ENCODE data around the gene KCNIP1.

KCNIP1 gene

DNA sequence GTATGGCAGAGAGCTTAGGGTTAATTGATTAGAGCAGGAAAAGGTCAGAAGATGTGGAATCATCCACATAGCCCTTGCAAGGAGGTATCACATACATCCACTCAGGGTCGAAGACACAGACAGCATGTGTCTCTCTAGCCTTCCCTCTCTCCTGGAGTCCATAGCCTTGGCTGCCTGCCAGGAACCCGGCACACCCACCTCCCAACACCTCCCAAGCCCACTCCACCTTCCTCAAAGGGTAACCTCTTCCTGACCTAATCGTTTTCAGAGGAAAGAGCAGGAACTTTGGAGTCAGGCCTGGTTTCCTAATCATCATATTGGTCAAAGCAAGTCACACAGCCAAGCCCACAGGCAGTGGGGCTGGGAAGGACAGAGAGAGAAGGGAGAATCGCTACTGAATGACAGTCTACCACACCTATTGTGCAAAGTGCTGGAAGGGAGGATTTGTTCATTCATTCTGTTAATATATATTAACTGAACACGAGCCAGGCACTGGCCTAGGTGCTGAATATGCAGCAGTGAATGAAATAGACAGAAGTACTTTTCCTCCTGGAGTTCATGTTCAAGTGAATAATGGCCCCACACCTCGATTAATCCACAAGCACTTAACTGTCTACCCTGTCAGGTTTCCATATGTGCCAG, 107.8 kb downstream of the KCNIP1 start:
- TF ChIP-seq, protein P1, sequence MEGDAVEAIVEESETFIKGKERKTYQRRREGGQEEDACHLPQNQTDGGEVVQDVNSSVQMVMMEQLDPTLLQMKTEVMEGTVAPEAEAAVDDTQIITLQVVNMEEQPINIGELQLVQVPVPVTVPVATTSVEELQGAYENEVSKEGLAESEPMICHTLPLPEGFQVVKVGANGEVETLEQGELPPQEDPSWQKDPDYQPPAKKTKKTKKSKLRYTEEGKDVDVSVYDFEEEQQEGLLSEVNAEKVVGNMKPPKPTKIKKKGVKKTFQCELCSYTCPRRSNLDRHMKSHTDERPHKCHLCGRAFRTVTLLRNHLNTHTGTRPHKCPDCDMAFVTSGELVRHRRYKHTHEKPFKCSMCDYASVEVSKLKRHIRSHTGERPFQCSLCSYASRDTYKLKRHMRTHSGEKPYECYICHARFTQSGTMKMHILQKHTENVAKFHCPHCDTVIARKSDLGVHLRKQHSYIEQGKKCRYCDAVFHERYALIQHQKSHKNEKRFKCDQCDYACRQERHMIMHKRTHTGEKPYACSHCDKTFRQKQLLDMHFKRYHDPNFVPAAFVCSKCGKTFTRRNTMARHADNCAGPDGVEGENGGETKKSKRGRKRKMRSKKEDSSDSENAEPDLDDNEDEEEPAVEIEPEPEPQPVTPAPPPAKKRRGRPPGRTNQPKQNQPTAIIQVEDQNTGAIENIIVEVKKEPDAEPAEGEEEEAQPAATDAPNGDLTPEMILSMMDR (IDR thresholded peaks at IDR 0.05; ENCODE audit: control extremely low read depth, extremely low read depth, low read depth, missing control alignments), result no peak
- no peak for DNase-seq (ENCODE audit: extremely low spot score)
- ChIA-PET CTCF (interaction anchor here (1.0 to 1.4 kb wide), 2 partner anchors 9 to 27 kb away, joined by 4 read pairs; no protein-coding TSS in a partner anchor), POLR2A (no interaction called here)

DNA sequence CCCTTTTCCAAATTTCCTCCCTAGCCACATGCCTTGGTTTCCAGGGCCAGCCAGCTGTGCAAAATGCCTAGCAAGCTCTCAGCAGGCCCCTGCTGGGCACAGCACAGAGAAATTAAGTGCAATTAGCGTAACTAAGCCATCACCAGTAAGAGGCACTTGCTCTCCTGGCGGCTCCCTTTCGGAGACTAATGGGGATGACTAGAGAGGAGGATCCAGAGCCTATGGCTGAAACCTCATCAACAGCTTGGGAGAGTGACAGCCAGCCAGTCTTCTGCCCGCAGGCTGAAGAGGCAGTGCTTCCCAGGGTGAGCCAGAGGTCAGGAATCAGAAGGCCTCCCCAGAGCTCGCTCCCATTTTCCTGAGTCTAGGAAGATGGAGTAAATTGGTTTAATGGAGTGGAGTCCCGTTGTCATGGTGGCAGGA, 108.4 kb downstream of the KCNIP1 start:
- CTCF ChIA-PET, result interaction anchor here (1.0 to 1.4 kb wide), 2 partner anchors 9 to 26 kb away, joined by 4 read pairs; no protein-coding TSS in a partner anchor

DNA sequence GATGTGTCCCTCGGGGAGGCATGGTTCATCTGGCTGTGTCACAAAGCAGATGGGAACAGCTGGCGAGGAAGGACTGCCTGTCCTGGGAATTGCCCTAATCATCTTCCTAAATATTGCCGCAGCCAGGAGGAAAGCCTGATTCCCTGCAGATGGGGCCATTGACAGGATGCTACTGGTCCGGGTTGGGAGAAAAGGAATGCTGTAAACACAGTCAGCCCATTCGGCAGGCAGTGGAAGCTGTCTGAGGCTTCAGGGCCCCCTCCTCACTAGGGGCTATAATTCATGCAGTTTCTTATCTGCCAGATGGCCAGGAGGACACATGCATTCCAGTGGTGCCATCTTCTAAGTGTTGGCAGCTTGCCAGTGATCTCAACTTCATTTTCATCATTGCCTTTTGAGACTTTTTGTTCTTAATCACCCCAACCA, 110.3 kb downstream of the KCNIP1 start:
- TF ChIP-seq, protein P1 (IDR thresholded peaks at IDR 0.05; ENCODE audit: control extremely low read depth, extremely low read depth, low read depth, missing control alignments), result no peak
- ChIA-PET POLR2A (no interaction called here), CTCF (interaction anchor here (0.8 to 2.5 kb wide), 5 partner anchors 9 to 179 kb away, joined by 3 to 7 read pairs (median 4); no protein-coding TSS in a partner anchor)
- no peak for DNase-seq (ENCODE audit: extremely low spot score)

More for the DNA sequence above, 108.4 kb downstream of the KCNIP1 start:
- POLR2A ChIA-PET, result no interaction called here
- DNase-seq (ENCODE audit: extremely low spot score), result no peak
- TF ChIP-seq, protein P1 (IDR thresholded peaks at IDR 0.05; ENCODE audit: control extremely low read depth, extremely low read depth, low read depth, missing control alignments), result no peak

DNA sequence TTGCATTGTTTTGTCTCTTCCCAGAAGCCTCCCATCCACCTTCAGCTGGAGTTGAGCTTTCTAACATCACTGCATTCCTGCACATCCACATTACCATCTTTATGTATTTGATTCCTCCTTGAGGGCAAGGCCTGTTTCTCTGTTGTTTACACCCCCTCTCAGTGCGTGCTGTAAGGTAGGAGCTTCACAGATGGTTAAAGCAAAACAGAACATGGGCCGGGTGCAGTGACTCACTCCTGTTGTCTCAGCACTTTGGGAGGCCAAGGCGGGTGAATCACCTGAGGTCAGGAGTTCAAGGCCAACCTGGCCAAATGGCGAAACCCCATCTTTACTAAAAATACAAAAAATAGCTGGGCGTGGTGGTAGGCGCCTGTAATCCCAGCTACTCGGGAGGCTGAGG, 110.9 kb downstream of the KCNIP1 start:
- TF ChIP-seq, protein P1 (IDR thresholded peaks at IDR 0.05; ENCODE audit: control extremely low read depth, extremely low read depth, low read depth, missing control alignments), result no peak
- ChIA-PET POLR2A (no interaction called here), CTCF (interaction anchor here (0.7 to 2.5 kb wide), 8 partner anchors 10 to 188 kb away, joined by 3 to 7 read pairs (median 4); no protein-coding TSS in a partner anchor)
- DNase-seq (ENCODE audit: extremely low spot score), result no peak

DNA sequence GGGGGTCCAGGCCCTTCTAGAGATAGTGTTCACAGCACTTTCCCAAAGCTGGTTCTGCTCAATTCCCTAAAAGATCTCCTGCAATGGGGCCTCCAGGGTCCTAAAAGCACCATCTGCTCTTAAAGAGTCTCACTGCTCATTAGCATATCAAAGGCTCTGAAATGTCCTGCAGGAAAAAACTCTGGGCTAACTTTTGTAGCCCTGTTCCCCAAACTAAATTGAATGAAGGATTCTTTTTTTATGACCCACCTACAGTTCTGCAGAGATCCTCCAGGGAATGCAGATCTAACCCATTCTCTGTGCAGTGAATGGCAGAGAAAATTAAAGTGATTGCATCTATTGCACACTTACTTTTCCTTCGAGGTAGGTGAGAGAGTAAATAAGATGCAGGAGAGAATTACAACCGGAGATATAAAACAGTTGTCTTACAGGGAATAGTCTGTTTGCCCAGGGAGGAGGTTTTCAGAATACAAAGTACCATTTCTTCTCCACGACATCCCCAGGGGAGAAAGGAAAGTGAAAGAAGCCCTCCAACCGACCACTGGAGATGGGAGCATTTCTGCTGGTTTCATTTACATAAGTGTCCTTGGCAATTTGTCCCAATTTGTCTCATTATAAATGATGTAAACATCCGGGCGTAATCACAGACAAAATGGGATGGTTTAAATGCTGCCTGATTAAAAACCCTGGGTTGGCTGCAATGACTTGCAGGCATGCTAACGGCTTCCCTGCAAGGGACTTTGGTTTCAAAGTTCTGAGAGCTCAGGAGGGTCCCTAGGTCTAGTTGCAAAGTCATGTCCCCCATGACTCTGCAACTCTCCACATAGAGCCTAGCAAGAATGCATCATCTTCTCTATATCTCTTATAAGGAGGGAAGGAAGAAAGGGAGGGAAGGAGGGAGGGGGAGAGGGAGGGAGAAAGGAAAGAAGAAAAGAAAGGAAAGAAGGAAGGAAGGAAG, 114.0 kb downstream of the KCNIP1 start:
- POLR2A ChIA-PET, result no interaction called here
- CTCF ChIA-PET, result no interaction called here
- TF ChIP-seq, protein P1 (IDR thresholded peaks at IDR 0.05; ENCODE audit: control extremely low read depth, extremely low read depth, low read depth, missing control alignments), result no peak
- no peak for DNase-seq (ENCODE audit: extremely low spot score)

DNA sequence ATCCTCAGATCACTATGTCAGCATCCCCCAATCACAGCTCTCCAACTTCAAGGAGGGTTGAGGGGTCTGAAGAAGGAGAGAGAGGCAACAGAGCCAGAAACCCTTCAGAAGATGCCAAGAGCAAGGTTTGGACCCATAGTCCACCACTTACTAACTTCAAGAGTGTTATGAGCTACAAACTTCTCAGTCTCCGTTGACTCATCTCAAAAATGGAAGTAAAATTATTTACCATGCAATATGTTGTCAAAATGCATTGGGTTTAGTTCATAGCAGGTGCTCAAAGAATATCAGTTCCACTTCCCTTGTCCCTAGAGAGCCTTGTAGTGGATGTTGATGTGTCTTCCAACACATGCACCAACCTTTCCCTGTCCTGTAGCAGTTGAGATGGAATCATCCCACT, 116.0 kb downstream of the KCNIP1 start:
- TF ChIP-seq, protein P1 (IDR thresholded peaks at IDR 0.05; ENCODE audit: control extremely low read depth, extremely low read depth, low read depth, missing control alignments), result no peak
- CTCF ChIA-PET, result interaction anchor here (1.1 to 3.8 kb wide), 6 partner anchors 11 to 194 kb away, joined by 3 to 14 read pairs (median 4); no protein-coding TSS in a partner anchor
- DNase-seq (ENCODE audit: extremely low spot score), result no peak
- POLR2A ChIA-PET, result no interaction called here

All from GM10248 (cell line).